Keratinocyte (primary cell): ENCODE data around the gene C8G.

Experiments
- EZH2 ChIP-seq: IDR thresholded peaks from one replicate; pipeline ENCODE4 v1.6.1; 2012; ENCODE audit warnings: inconsistent platforms, mild to moderate bottlenecking, low read length, moderate library complexity
- TF ChIP-seq, protein P1 (sequence below), 3 experiments: IDR thresholded peaks in 1 of 3; conservative IDR thresholded peaks in 1 of 3; optimal IDR thresholded peaks in 1 of 3; 2 replicates in 2 of 3; 3 replicates in 1 of 3; pipeline versions ENCODE3 to v1.5.1; 2011; ENCODE audit warnings: low read length in 3 of 3, mild to moderate bottlenecking in 3 of 3, moderate library complexity in 2 of 3, control low read depth in 1 of 3, inconsistent platforms in 1 of 3; ENCODE audit not compliant: insufficient read depth in 2 of 3; ENCODE audit errors: extremely low read depth in 1 of 3

DNA sequence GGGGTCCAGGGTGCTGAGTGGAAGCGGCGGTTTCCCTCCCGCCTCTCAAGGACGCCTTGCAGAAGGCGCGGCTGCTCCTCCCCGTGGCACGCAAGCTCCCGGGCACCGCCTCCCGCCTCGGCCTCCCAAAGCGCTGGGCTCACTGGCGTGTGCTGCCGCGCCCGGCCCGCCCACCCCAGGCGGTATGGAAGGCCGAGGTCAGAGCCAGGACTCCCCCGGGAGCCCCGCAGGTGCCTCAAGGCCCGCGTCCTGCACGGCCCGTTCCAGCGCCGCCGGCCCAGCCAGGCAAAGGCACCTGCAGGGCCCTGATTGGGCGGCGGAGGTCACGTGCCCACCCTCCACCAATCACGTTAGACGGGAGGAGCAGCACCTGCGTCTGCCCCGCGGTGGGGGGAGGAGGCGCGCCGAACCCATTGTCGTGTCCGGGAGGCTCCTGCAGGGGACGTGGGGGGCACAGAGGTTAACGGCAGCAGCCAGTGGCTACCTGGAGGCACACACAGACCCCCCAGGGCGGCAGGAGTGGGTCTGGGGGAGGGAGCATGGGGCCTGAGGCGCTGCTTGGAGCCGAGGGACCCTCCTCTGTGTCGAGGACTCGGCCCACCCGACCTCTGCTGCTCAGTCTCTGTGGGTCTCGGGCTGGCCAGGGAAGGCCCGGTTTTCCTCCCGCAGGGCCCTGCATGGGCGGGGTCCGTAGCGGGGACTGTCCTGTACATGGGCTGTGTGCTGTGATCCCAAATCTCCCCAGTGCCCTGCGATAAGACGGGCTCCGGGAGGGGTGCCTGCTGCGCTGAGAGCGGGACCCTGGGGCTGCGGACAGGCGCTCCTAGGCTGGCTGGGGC, 5.0 kb downstream of the C8G start:
- TF ChIP-seq, protein P1, sequence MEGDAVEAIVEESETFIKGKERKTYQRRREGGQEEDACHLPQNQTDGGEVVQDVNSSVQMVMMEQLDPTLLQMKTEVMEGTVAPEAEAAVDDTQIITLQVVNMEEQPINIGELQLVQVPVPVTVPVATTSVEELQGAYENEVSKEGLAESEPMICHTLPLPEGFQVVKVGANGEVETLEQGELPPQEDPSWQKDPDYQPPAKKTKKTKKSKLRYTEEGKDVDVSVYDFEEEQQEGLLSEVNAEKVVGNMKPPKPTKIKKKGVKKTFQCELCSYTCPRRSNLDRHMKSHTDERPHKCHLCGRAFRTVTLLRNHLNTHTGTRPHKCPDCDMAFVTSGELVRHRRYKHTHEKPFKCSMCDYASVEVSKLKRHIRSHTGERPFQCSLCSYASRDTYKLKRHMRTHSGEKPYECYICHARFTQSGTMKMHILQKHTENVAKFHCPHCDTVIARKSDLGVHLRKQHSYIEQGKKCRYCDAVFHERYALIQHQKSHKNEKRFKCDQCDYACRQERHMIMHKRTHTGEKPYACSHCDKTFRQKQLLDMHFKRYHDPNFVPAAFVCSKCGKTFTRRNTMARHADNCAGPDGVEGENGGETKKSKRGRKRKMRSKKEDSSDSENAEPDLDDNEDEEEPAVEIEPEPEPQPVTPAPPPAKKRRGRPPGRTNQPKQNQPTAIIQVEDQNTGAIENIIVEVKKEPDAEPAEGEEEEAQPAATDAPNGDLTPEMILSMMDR (optimal IDR thresholded peaks at IDR 0.05 in 1 of 3, IDR thresholded peaks at IDR 0.05 in 1 of 3, conservative IDR thresholded peaks at IDR 0.05 in 1 of 3; ENCODE audit: extremely low read depth in 1 of 3, insufficient read depth in 2 of 3, low read length in 3 of 3) = no peak
- TF ChIP-seq EZH2 = no peak
